Measurements from ENCODE around the gene KRTAP5-3. TPM values are rescaled to one million over a fixed set of nuclear protein-coding genes. Genes with fewer than 3 reads are reported as not detected.

KRTAP5-3 gene
- total and polyA plus RNA-seq, 9 of the 15 experiments (the other 6 are each of a cell fraction or from before 2014, with no cell fraction given): not detected

DNA sequence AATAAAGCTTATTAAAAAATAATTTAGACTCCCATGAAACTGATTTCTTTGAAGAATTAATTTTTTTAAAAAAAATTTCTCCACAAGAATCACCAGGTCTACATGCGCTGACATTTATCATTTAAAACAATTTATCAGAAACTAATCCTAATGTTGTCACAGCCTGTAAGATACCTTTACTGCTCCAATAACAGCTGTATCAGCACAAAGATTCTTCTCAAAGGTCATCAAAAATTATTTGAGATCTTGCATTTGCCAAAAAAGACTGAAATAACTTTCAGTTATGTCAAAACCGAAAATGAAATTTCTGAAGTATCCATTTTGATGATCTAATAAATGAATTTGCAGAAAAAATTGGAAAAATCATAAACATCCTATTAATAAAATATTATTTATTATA is 29.4 kb upstream of the KRTAP5-3 start:
- ChIA-PET POLR2A (interaction anchor here (0.6 to 0.9 kb wide), 3 partner anchors 8 to 486 kb away, joined by 3 to 4 read pairs (median 3); no protein-coding TSS in a partner anchor), CTCF (ENCODE audit: low intra/inter-chr PET ratio) (no interaction called here)
- Histone ChIP-seq H3K79me2 (ENCODE audit: control insufficient read depth, insufficient read depth, low read length) (no peaks in the 10 kb centered on the region), H3K4me1 (replicated peaks in 1 of 2; ENCODE audit: control insufficient read depth in 2 of 2, insufficient read depth in 2 of 2, low read length in 2 of 2) (peaks cover 0 to 9% of the 10 kb centered on the region in 2 experiments; a peak in 2 of 5 replicates), H3K27ac (ENCODE audit: extremely low read depth, low read depth, low read length) (no peak overlapping the region), H3K9me3 (replicated peaks; ENCODE audit: control insufficient read depth, insufficient read depth, low read depth, low read length) (no peaks in the 10 kb centered on the region), H3K4me3 (no peak overlapping the region), H3K9ac (ENCODE audit: insufficient read depth in 1 of 2, low read depth in 2 of 2, low read length in 2 of 2) (no peak overlapping the region), H3K27me3 (ENCODE audit: control insufficient read depth in 2 of 2, insufficient read depth in 2 of 2, low read length in 2 of 2) (peaks cover 14 to 58% of the 10 kb centered on the region in 2 experiments), H4K20me1 (replicated peaks; ENCODE audit: control insufficient read depth, insufficient read depth, low read length) (peaks cover 8% of the 10 kb centered on the region), H3K36me3 (ENCODE audit: control insufficient read depth, insufficient read depth, low read length) (no peaks in the 10 kb centered on the region), H3K9me1 (ENCODE audit: control insufficient read depth, insufficient read depth, low read length) (no peaks in the 10 kb centered on the region), H2AFZ (ENCODE audit: low read depth, low read length) (no peak overlapping the region), H3K4me2 (ENCODE audit: insufficient read depth, low read length) (no peak overlapping the region)
- ATAC-seq (no peak), DNase-seq (ENCODE audit: extremely low read depth in 1 of 4, low spot score in 3 of 4) (no peak), FAIRE-seq (no peak)
- no TSS peak for BruUV-seq (replicated peaks)
- TF ChIP-seq ZNF316 (IDR thresholded peaks at IDR 0.05) (peak; percentile 35), POLR2G (IDR thresholded peaks at IDR 0.05; ENCODE audit: low read depth, low read length) (no peak), C11orf30 (IDR thresholded peaks at IDR 0.05; ENCODE audit: low read depth) (0 out of 2 replicates have a peak, but pooled peaks have one; percentile 21), MAFF (IDR thresholded peaks at IDR 0.05; ENCODE audit: low read length) (0 out of 2 replicates have a peak, but pooled peaks have one; percentile 2)
- WGBS (ENCODE audit: insufficient coverage, low coverage, missing lambda C conversion rate): 0% methylated on average over 2 of the region's 2 CpGs
- in situ Hi-C loops (cut with MboI): no loop called here
- intact Hi-C loops (cut with micrococcal nuclease): no loop called here

- Histone ChIP-seq H3K4me3 (no peak overlapping the region), H3K4me1 (replicated peaks in 1 of 2; ENCODE audit: control insufficient read depth in 2 of 2, insufficient read depth in 2 of 2, low read length in 2 of 2) (peaks cover 0 to 9% of the 10 kb centered on the region in 2 experiments; a peak in 2 of 5 replicates), H3K79me2 (ENCODE audit: control insufficient read depth, insufficient read depth, low read length) (no peaks in the 10 kb centered on the region), H3K27ac (ENCODE audit: extremely low read depth, low read depth, low read length) (no peak overlapping the region), H3K9me3 (replicated peaks; ENCODE audit: control insufficient read depth, insufficient read depth, low read depth, low read length) (no peaks in the 10 kb centered on the region), H3K9ac (ENCODE audit: insufficient read depth in 1 of 2, low read depth in 2 of 2, low read length in 2 of 2) (0 out of 4 replicates have a peak overlapping the region, but pooled peaks of 1 of the 2 experiments have one; percentile 26), H3K36me3 (ENCODE audit: control insufficient read depth, insufficient read depth, low read length) (no peaks in the 10 kb centered on the region), H3K9me1 (ENCODE audit: control insufficient read depth, insufficient read depth, low read length) (no peaks in the 10 kb centered on the region), H3K27me3 (ENCODE audit: control insufficient read depth in 2 of 2, insufficient read depth in 2 of 2, low read length in 2 of 2) (peaks cover 15 to 61% of the 10 kb centered on the region in 2 experiments), H4K20me1 (replicated peaks; ENCODE audit: control insufficient read depth, insufficient read depth, low read length) (peaks cover 8% of the 10 kb centered on the region), H2AFZ (ENCODE audit: low read depth, low read length) (no peak overlapping the region), H3K4me2 (ENCODE audit: insufficient read depth, low read length) (no peak overlapping the region)
- in situ Hi-C loops (cut with MboI): no loop called here
- BruUV-seq (replicated peaks): no TSS peak
- FAIRE-seq (no peak), ATAC-seq (no peak), DNase-seq (ENCODE audit: extremely low read depth in 1 of 4, low spot score in 3 of 4) (no peak)
- ChIA-PET POLR2A (no interaction called here), CTCF (ENCODE audit: low intra/inter-chr PET ratio) (no interaction called here)
- intact Hi-C loops (cut with micrococcal nuclease): no loop called here
- 3% methylated on average over 19 of the region's 19 CpGs for WGBS (ENCODE audit: insufficient coverage, low coverage, missing lambda C conversion rate)
- TF ChIP-seq, protein P1, sequence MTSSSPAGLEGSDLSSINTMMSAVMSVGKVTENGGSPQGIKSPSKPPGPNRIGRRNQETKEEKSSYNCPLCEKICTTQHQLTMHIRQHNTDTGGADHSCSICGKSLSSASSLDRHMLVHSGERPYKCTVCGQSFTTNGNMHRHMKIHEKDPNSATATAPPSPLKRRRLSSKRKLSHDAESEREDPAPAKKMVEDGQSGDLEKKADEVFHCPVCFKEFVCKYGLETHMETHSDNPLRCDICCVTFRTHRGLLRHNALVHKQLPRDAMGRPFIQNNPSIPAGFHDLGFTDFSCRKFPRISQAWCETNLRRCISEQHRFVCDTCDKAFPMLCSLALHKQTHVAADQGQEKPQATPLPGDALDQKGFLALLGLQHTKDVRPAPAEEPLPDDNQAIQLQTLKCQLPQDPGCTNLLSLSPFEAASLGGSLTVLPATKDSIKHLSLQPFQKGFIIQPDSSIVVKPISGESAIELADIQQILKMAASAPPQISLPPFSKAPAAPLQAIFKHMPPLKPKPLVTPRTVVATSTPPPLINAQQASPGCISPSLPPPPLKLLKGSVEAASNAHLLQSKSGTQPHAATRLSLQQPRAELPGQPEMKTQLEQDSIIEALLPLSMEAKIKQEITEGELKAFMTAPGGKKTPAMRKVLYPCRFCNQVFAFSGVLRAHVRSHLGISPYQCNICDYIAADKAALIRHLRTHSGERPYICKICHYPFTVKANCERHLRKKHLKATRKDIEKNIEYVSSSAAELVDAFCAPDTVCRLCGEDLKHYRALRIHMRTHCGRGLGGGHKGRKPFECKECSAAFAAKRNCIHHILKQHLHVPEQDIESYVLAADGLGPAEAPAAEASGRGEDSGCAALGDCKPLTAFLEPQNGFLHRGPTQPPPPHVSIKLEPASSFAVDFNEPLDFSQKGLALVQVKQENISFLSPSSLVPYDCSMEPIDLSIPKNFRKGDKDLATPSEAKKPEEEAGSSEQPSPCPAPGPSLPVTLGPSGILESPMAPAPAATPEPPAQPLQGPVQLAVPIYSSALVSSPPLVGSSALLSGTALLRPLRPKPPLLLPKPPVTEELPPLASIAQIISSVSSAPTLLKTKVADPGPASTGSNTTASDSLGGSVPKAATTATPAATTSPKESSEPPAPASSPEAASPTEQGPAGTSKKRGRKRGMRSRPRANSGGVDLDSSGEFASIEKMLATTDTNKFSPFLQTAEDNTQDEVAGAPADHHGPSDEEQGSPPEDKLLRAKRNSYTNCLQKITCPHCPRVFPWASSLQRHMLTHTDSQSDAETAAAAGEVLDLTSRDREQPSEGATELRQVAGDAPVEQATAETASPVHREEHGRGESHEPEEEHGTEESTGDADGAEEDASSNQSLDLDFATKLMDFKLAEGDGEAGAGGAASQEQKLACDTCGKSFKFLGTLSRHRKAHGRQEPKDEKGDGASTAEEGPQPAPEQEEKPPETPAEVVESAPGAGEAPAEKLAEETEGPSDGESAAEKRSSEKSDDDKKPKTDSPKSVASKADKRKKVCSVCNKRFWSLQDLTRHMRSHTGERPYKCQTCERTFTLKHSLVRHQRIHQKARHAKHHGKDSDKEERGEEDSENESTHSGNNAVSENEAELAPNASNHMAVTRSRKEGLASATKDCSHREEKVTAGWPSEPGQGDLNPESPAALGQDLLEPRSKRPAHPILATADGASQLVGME (CRISPR knock-in tag; IDR thresholded peaks at IDR 0.05): no peak
- TF ChIP-seq RAD51 (IDR thresholded peaks at IDR 0.05; ENCODE audit: borderline replicate concordance, low read depth): peak; percentile 20; the same call in 1 of the 2 replicates
- TF ChIP-seq, protein P2, sequence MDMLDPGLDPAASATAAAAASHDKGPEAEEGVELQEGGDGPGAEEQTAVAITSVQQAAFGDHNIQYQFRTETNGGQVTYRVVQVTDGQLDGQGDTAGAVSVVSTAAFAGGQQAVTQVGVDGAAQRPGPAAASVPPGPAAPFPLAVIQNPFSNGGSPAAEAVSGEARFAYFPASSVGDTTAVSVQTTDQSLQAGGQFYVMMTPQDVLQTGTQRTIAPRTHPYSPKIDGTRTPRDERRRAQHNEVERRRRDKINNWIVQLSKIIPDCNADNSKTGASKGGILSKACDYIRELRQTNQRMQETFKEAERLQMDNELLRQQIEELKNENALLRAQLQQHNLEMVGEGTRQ (CRISPR knock-in tag; IDR thresholded peaks at IDR 0.05): peak; percentile 28; the same call in 1 of the 2 replicates
Observed at GRCh38 chr11:1636291-1636950, 28.2 kb upstream of the KRTAP5-3 start.

Measured in K562 (cell line).